ENCODE data around the gene PPEF2. TPM values are rescaled to one million over a fixed set of nuclear protein-coding genes. Genes with fewer than 3 reads are reported as not detected.

The PPEF2 gene
- total RNA-seq, 1 experiment from 2014 or later, result not detected

DNA sequence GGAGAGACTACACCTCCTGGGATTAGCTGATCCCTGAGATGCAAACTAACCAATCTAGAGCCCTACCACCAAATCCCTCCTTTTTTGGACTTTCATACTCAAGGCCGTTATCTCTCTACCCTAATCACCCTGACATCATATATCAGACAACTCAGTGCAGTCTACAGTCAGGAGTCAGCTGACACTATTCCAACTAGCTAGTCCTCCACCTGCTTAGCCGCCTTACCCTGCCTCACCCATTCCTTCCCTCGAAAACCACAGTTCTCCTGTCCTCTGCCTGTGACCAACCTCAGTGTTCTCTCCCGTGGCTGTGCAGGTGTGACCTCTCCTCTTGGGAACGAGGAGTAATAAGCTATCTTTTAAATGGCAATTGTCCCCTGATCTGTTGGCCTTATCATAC, 1.8 kb upstream of the PPEF2 start:
- H2BK15ac ChIP-seq (ENCODE audit: low read depth, low read length), result no peak overlapping the region
- no peak overlapping the region for H3K9ac ChIP-seq (ENCODE audit: extremely low read depth, insufficient read length, low read length)
- H3K56ac ChIP-seq (ENCODE audit: insufficient read length, low read depth, low read length), result no peak overlapping the region
- no peaks in the 10 kb centered on the region for H3K9me3 ChIP-seq (ENCODE audit: control insufficient read depth, low read depth, low read length)
- H4K91ac ChIP-seq (ENCODE audit: insufficient read length, low read depth, low read length), result no peak overlapping the region
- H3T11ph ChIP-seq (ENCODE audit: low read length), result no peak overlapping the region
- Mint-ChIP-seq H3K27me3 (ENCODE audit: low read depth) (no peaks in the 10 kb centered on the region; the same call in 1 of the 2 replicates), H3K9me3 (peaks cover 8 to 9% of the 10 kb centered on the region in 2 experiments), H3K27ac (peak overlapping the region in 1 of 3 experiments; percentile 41; a peak in 2 of 7 replicates), H3K36me3 (ENCODE audit: insufficient read depth in 1 of 3, low read depth in 3 of 3) (peaks cover 2 to 10% (median 4%) of the 10 kb centered on the region in 3 experiments), H3K4me1 (peaks cover 9 to 13% of the 10 kb centered on the region in 2 experiments), H3K4me3 (no peak overlapping the region)
- H3K14ac ChIP-seq (ENCODE audit: insufficient read depth, low read length), result no peak overlapping the region
- no peak overlapping the region for H2AK5ac ChIP-seq (ENCODE audit: insufficient read length, low read length)
- no peak overlapping the region for H4K5ac ChIP-seq (ENCODE audit: insufficient read length, low read depth, low read length)
- H2BK5ac ChIP-seq (ENCODE audit: insufficient read length, low read length), result no peak overlapping the region
- H3K23me2 ChIP-seq (ENCODE audit: insufficient read length, low read depth, low read length, poor library complexity, severe bottlenecking), result no peaks in the 10 kb centered on the region
- H3K4me1 ChIP-seq (ENCODE audit: insufficient read depth, low read length), result no peaks in the 10 kb centered on the region
- H2BK12ac ChIP-seq (ENCODE audit: insufficient read length, low read depth, low read length), result no peak overlapping the region
- no peak overlapping the region for H2AFZ ChIP-seq (ENCODE audit: low read length)
- no peak overlapping the region for H3K18ac ChIP-seq (ENCODE audit: insufficient read length, low read depth, low read length)
- H3K79me1 ChIP-seq (ENCODE audit: insufficient read depth, low read depth, low read length, poor library complexity, severe bottlenecking), result no peaks in the 10 kb centered on the region
- no peak overlapping the region for H2BK20ac ChIP-seq (ENCODE audit: low read depth, low read length, poor library complexity, severe bottlenecking)
- no peaks in the 10 kb centered on the region for H4K20me1 ChIP-seq (ENCODE audit: control insufficient read depth, insufficient read depth, insufficient read length)
- H3K79me2 ChIP-seq (ENCODE audit: insufficient read depth, low read length), result no peaks in the 10 kb centered on the region
- no peak overlapping the region for H4K8ac ChIP-seq (replicated peaks; ENCODE audit: insufficient read length, low read depth, low read length)
- no peaks in the 10 kb centered on the region for H3K27me3 ChIP-seq (ENCODE audit: insufficient read depth, low read length)
- no peak overlapping the region for H2BK120ac ChIP-seq (ENCODE audit: low read depth, low read length, poor library complexity, severe bottlenecking)
- no peak overlapping the region for H3K23ac ChIP-seq (ENCODE audit: insufficient read length, low read depth, low read length)
- no peak overlapping the region for H3K4me2 ChIP-seq (ENCODE audit: insufficient read depth, insufficient read length, low read length)
- WGBS (ENCODE audit: extremely low coverage, insufficient read length, low lambda C conversion rate), result no CpG with 5 or more reads among the region's 5 CpGs
- no peak overlapping the region for H3K4ac ChIP-seq (ENCODE audit: low read depth, low read length)
- TF ChIP-seq, protein P1, sequence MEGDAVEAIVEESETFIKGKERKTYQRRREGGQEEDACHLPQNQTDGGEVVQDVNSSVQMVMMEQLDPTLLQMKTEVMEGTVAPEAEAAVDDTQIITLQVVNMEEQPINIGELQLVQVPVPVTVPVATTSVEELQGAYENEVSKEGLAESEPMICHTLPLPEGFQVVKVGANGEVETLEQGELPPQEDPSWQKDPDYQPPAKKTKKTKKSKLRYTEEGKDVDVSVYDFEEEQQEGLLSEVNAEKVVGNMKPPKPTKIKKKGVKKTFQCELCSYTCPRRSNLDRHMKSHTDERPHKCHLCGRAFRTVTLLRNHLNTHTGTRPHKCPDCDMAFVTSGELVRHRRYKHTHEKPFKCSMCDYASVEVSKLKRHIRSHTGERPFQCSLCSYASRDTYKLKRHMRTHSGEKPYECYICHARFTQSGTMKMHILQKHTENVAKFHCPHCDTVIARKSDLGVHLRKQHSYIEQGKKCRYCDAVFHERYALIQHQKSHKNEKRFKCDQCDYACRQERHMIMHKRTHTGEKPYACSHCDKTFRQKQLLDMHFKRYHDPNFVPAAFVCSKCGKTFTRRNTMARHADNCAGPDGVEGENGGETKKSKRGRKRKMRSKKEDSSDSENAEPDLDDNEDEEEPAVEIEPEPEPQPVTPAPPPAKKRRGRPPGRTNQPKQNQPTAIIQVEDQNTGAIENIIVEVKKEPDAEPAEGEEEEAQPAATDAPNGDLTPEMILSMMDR (conservative IDR thresholded peaks at IDR 0.05), result no peak
- H3K27ac ChIP-seq (ENCODE audit: insufficient read length, low read depth, low read length), result no peak overlapping the region
- no peak for DNase-seq

Measured in H9 (cell line).